ENCODE data around the gene KLRC2. TPM values are rescaled to one million over a fixed set of nuclear protein-coding genes. Genes with fewer than 3 reads are reported as not detected.
"Not testable (repeated sequence)": the region's sequence is repeated elsewhere in the genome, so short reads cannot be mapped to it uniquely, and the experiment has no call there.

KLRC2 gene
- total RNA-seq, 4 donors from 2014 or later: 1.8 to 8.3 (median 4.7) TPM; not detected in 1

GRCh38 chr12:10422159-10422558, 13.7 kb downstream of the KLRC2 start:
- H3K4me1 ChIP-seq, H3K9me3 ChIP-seq, DNase-seq, H3K27me3 ChIP-seq, H3K36me3 ChIP-seq, H3K4me3 ChIP-seq, H3K27ac ChIP-seq: not testable (repeated sequence)

GRCh38 chr12:10420334-10420733, 15.5 kb downstream of the KLRC2 start, which contains the start of gene KLRC3:
Gene KLRC3, minus strand, starts transcription at chr12:10420595. Its CDS starts 45 bp downstream, at chr12:10420550.
- not testable (repeated sequence) for H3K27me3 ChIP-seq, H3K27ac ChIP-seq, H3K4me3 ChIP-seq, H3K4me1 ChIP-seq, H3K36me3 ChIP-seq, DNase-seq, H3K9me3 ChIP-seq

GRCh38 chr12:10409392-10409791, 26.4 kb downstream of the KLRC2 start, which contains the start of gene KLRC4:
Gene KLRC4, minus strand, starts transcription at chr12:10409757. Its CDS starts 182 bp downstream, at chr12:10409575.
- H3K4me3 ChIP-seq: no peak within 1 kb of the TSS
- H3K27ac ChIP-seq: no peak within 1 kb of the TSS
- H3K36me3 ChIP-seq: no peaks in the 10 kb centered on the region
- H3K27me3 ChIP-seq: no peaks in the 10 kb centered on the region
- peaks cover 0 to 4% (median 0%) of the 10 kb centered on the region in 4 donors for H3K9me3 ChIP-seq
- no peak for TF ChIP-seq POLR2A (IDR thresholded peaks at IDR 0.05)
- no peak for TF ChIP-seq CTCF (IDR thresholded peaks at IDR 0.05)
- no peaks in the 10 kb centered on the region for H3K4me1 ChIP-seq
- no peak for DNase-seq

- H3K27me3 ChIP-seq: no peaks in the 10 kb centered on the region
- no peak overlapping the region for H3K4me3 ChIP-seq
- no peak for TF ChIP-seq POLR2A (IDR thresholded peaks at IDR 0.05)
- no peak for TF ChIP-seq CTCF (IDR thresholded peaks at IDR 0.05)
- peaks cover 0 to 4% (median 0%) of the 10 kb centered on the region in 4 donors for H3K9me3 ChIP-seq
- DNase-seq: no peak
- no peaks in the 10 kb centered on the region for H3K36me3 ChIP-seq
- no peak overlapping the region for H3K27ac ChIP-seq
- H3K4me1 ChIP-seq: no peaks in the 10 kb centered on the region
Observed at GRCh38 chr12:10408842-10409241, 27.0 kb downstream of the KLRC2 start.

GRCh38 chr12:10406725-10407124, 29.1 kb downstream of the KLRC2 start:
- peaks cover 0 to 4% (median 0%) of the 10 kb centered on the region in 4 donors for H3K9me3 ChIP-seq
- TF ChIP-seq CTCF (IDR thresholded peaks at IDR 0.05) (no peak), POLR2A (IDR thresholded peaks at IDR 0.05) (no peak)
- DNase-seq: no peak
- H3K4me3 ChIP-seq: peak overlapping the region in 1 of 4 donors; percentile 17
- H3K36me3 ChIP-seq: no peaks in the 10 kb centered on the region
- H3K27ac ChIP-seq: no peak overlapping the region
- H3K4me1 ChIP-seq: no peaks in the 10 kb centered on the region
- H3K27me3 ChIP-seq: no peaks in the 10 kb centered on the region

GRCh38 chr12:10405294-10405693, 30.5 kb downstream of the KLRC2 start:
- no peaks in the 10 kb centered on the region for H3K36me3 ChIP-seq
- no peaks in the 10 kb centered on the region for H3K27me3 ChIP-seq
- peak overlapping the region in 1 of 4 donors; percentile 1 for H3K4me3 ChIP-seq
- H3K4me1 ChIP-seq: no peaks in the 10 kb centered on the region
- no peak for TF ChIP-seq POLR2A (IDR thresholded peaks at IDR 0.05)
- no peak for TF ChIP-seq CTCF (IDR thresholded peaks at IDR 0.05)
- H3K9me3 ChIP-seq: peaks cover 0 to 4% (median 0%) of the 10 kb centered on the region in 4 donors
- H3K27ac ChIP-seq: no peak overlapping the region
- DNase-seq: no peak

- H3K4me3 ChIP-seq: peak overlapping the region in 1 of 4 donors; percentile 1
Observed at GRCh38 chr12:10404798-10405197, 31.0 kb downstream of the KLRC2 start.

More at GRCh38 chr12:10404798-10405197, 31.0 kb downstream of the KLRC2 start:
- H3K9me3 ChIP-seq: peaks cover 0 to 4% (median 0%) of the 10 kb centered on the region in 4 donors
- TF ChIP-seq CTCF (IDR thresholded peaks at IDR 0.05) (no peak), POLR2A (IDR thresholded peaks at IDR 0.05) (no peak)
- no peak overlapping the region for H3K27ac ChIP-seq
- H3K4me1 ChIP-seq: no peaks in the 10 kb centered on the region
- H3K36me3 ChIP-seq: no peaks in the 10 kb centered on the region
- no peak for DNase-seq
- no peaks in the 10 kb centered on the region for H3K27me3 ChIP-seq

All from Peyer's patch (tissue), 4 donors.